ENCODE data around the gene IGIP.

- no peak for TF ChIP-seq JUND (IDR thresholded peaks at IDR 0.05)
- TF ChIP-seq, protein P1, sequence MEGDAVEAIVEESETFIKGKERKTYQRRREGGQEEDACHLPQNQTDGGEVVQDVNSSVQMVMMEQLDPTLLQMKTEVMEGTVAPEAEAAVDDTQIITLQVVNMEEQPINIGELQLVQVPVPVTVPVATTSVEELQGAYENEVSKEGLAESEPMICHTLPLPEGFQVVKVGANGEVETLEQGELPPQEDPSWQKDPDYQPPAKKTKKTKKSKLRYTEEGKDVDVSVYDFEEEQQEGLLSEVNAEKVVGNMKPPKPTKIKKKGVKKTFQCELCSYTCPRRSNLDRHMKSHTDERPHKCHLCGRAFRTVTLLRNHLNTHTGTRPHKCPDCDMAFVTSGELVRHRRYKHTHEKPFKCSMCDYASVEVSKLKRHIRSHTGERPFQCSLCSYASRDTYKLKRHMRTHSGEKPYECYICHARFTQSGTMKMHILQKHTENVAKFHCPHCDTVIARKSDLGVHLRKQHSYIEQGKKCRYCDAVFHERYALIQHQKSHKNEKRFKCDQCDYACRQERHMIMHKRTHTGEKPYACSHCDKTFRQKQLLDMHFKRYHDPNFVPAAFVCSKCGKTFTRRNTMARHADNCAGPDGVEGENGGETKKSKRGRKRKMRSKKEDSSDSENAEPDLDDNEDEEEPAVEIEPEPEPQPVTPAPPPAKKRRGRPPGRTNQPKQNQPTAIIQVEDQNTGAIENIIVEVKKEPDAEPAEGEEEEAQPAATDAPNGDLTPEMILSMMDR (IDR thresholded peaks at IDR 0.05; ENCODE audit: low read depth, low read length, missing input control): no peak
- TF ChIP-seq GABPA (IDR thresholded peaks at IDR 0.05 in 1 of 2, conservative IDR thresholded peaks at IDR 0.05 in 1 of 2): no peak
- TF ChIP-seq, protein P2, sequence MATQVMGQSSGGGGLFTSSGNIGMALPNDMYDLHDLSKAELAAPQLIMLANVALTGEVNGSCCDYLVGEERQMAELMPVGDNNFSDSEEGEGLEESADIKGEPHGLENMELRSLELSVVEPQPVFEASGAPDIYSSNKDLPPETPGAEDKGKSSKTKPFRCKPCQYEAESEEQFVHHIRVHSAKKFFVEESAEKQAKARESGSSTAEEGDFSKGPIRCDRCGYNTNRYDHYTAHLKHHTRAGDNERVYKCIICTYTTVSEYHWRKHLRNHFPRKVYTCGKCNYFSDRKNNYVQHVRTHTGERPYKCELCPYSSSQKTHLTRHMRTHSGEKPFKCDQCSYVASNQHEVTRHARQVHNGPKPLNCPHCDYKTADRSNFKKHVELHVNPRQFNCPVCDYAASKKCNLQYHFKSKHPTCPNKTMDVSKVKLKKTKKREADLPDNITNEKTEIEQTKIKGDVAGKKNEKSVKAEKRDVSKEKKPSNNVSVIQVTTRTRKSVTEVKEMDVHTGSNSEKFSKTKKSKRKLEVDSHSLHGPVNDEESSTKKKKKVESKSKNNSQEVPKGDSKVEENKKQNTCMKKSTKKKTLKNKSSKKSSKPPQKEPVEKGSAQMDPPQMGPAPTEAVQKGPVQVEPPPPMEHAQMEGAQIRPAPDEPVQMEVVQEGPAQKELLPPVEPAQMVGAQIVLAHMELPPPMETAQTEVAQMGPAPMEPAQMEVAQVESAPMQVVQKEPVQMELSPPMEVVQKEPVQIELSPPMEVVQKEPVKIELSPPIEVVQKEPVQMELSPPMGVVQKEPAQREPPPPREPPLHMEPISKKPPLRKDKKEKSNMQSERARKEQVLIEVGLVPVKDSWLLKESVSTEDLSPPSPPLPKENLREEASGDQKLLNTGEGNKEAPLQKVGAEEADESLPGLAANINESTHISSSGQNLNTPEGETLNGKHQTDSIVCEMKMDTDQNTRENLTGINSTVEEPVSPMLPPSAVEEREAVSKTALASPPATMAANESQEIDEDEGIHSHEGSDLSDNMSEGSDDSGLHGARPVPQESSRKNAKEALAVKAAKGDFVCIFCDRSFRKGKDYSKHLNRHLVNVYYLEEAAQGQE (IDR thresholded peaks at IDR 0.05): no peak
- no peak for TF ChIP-seq SP1 (IDR thresholded peaks at IDR 0.05)
Measured at GRCh38 chr5:140174014-140174413, 48.3 kb downstream of the IGIP start.

Measured in liver (tissue), 3 donors.